HG03432 (cell line): ENCODE measurements around the gene NDUFS6.
"Not testable (repeated sequence)": the region's sequence is repeated elsewhere in the genome, so short reads cannot be mapped to it uniquely, and the experiment has no call there.

Source experiments
- ATAC-seq: cut with Tn5 transposase; IDR thresholded peaks from one replicate; pipeline ENCODE4 v1.9.1; 2021; ENCODE audit warnings: mild to moderate bottlenecking, moderate library complexity; ENCODE audit not compliant: unreplicated experiment

The NDUFS6 gene

GRCh38 chr5:1781726-1782384 is 19.4 kb upstream of the NDUFS6 start:
- no peak for ATAC-seq

GRCh38 chr5:1782385-1783215 is 18.6 kb upstream of the NDUFS6 start:
- ATAC-seq = no peak

GRCh38 chr5:1783216-1783554 is 18.0 kb upstream of the NDUFS6 start:
- peak; percentile 86 for ATAC-seq

GRCh38 chr5:1784197-1785050 is 16.8 kb upstream of the NDUFS6 start:
- ATAC-seq = no peak

- no peak for ATAC-seq
These were observed 16.1 kb upstream of the NDUFS6 start for GRCh38 chr5:1785062-1785461.

GRCh38 chr5:1785984-1786383 is 15.2 kb upstream of the NDUFS6 start:
- no peak for ATAC-seq

GRCh38 chr5:1786621-1787471 is 14.4 kb upstream of the NDUFS6 start:
- no peak for ATAC-seq

GRCh38 chr5:1787472-1788047 is 13.6 kb upstream of the NDUFS6 start:
- ATAC-seq = no peak

- no peak for ATAC-seq
These were observed 13.0 kb upstream of the NDUFS6 start for GRCh38 chr5:1788200-1788599.

- ATAC-seq = no peak
These were observed 12.4 kb upstream of the NDUFS6 start for GRCh38 chr5:1788828-1789227.

GRCh38 chr5:1789438-1789833 is 11.8 kb upstream of the NDUFS6 start:
- not testable (repeated sequence) for ATAC-seq

- ATAC-seq = no peak
These were observed 11.3 kb upstream of the NDUFS6 start for GRCh38 chr5:1789834-1790471.

GRCh38 chr5:1791176-1791575 is 10.0 kb upstream of the NDUFS6 start:
- ATAC-seq = no peak

- ATAC-seq = peak; percentile 95
These were observed 8.4 kb upstream of the NDUFS6 start for GRCh38 chr5:1792842-1793266.

GRCh38 chr5:1793301-1793740 is 7.9 kb upstream of the NDUFS6 start:
- no peak for ATAC-seq

GRCh38 chr5:1793966-1794900 is 7.0 kb upstream of the NDUFS6 start:
- no peak for ATAC-seq

- no peak for ATAC-seq
These were observed 6.3 kb upstream of the NDUFS6 start for GRCh38 chr5:1794901-1795290.

GRCh38 chr5:1795506-1795905 is 5.7 kb upstream of the NDUFS6 start:
- ATAC-seq = no peak

- no peak for ATAC-seq
These were observed 5.3 kb upstream of the NDUFS6 start for GRCh38 chr5:1795931-1796330.
